Osteocyte (in vitro differentiated cells): ENCODE results near the gene SPATS1. TPM values are rescaled to one million over a fixed set of nuclear protein-coding genes. Genes with fewer than 3 reads are reported as not detected.

Experiments used
- DNase-seq: peaks from one replicate; pipeline ENCODE4 v3.0.0; 2021; ENCODE audit warnings: mixed read lengths; ENCODE audit not compliant: unreplicated experiment; ENCODE audit errors: extremely low spot score
- H3K27ac Mint-ChIP-seq: one replicate; pipeline ENCODE4 v1.8.0; 2021; ENCODE audit warnings: mild to moderate bottlenecking, mixed read lengths; ENCODE audit not compliant: unreplicated experiment
- H3K27me3 Mint-ChIP-seq: one replicate; pipeline ENCODE4 v1.8.0; 2021; ENCODE audit warnings: mixed read lengths; ENCODE audit not compliant: unreplicated experiment
- H3K36me3 Mint-ChIP-seq: one replicate; pipeline ENCODE4 v1.8.0; 2021; ENCODE audit warnings: mixed read lengths; ENCODE audit not compliant: unreplicated experiment
- H3K4me1 Mint-ChIP-seq: one replicate; pipeline ENCODE4 v1.8.0; 2021; ENCODE audit warnings: mixed read lengths; ENCODE audit not compliant: unreplicated experiment
- H3K4me3 Mint-ChIP-seq: one replicate; pipeline ENCODE4 v1.8.0; 2021; ENCODE audit warnings: mild to moderate bottlenecking, moderate library complexity, mixed read lengths; ENCODE audit not compliant: unreplicated experiment
- H3K9me3 Mint-ChIP-seq: one replicate; pipeline ENCODE4 v1.8.0; 2021; ENCODE audit warnings: mixed read lengths; ENCODE audit not compliant: unreplicated experiment
- CTCF ChIP-seq: fragments of 200-600 bp; sonication (generic); IDR thresholded peaks from 2 replicates; pipeline ENCODE4 v1.5.0; 2021; ENCODE audit warnings: antibody characterized with exemption, mild to moderate bottlenecking, moderate library complexity
- total RNA-seq: library from RNA; stranded (reverse); gene quantifications from 2 replicates; pipeline ENCODE4 v1.2.1, GENCODE V29; 2021

SPATS1 gene
- total RNA-seq, 1 donor from 2014 or later = not detected

- Mint-ChIP-seq H3K27ac (no peak overlapping the region), H3K4me3 (peak overlapping the region; percentile 53), H3K4me1 (peaks cover 7% of the 10 kb centered on the region), H3K36me3 (peaks cover 21% of the 10 kb centered on the region), H3K27me3 (peaks cover 49% of the 10 kb centered on the region), H3K9me3 (no peaks in the 10 kb centered on the region)
- TF ChIP-seq CTCF = no peak
- no peak for DNase-seq
Measured at GRCh38 chr6:44298055-44298803, 44.2 kb upstream of the SPATS1 start.

GRCh38 chr6:44298864-44299263 is 43.6 kb upstream of the SPATS1 start:
- Mint-ChIP-seq H3K4me1 (peaks cover 7% of the 10 kb centered on the region), H3K36me3 (peaks cover 28% of the 10 kb centered on the region), H3K27me3 (peaks cover 45% of the 10 kb centered on the region), H3K27ac (no peak overlapping the region), H3K4me3 (no peak overlapping the region), H3K9me3 (no peaks in the 10 kb centered on the region)
- no peak for TF ChIP-seq CTCF
- DNase-seq = no peak

GRCh38 chr6:44300292-44300823 is 42.1 kb upstream of the SPATS1 start:
- Mint-ChIP-seq H3K4me1 (peaks cover 7% of the 10 kb centered on the region), H3K27me3 (peaks cover 34% of the 10 kb centered on the region), H3K36me3 (peaks cover 31% of the 10 kb centered on the region), H3K27ac (no peak overlapping the region), H3K4me3 (no peak overlapping the region), H3K9me3 (no peaks in the 10 kb centered on the region)
- no peak for TF ChIP-seq CTCF
- DNase-seq = no peak

GRCh38 chr6:44301106-44301505 is 41.3 kb upstream of the SPATS1 start:
- Mint-ChIP-seq H3K36me3 (peaks cover 37% of the 10 kb centered on the region), H3K27me3 (peaks cover 29% of the 10 kb centered on the region), H3K4me3 (no peak overlapping the region), H3K9me3 (no peaks in the 10 kb centered on the region), H3K27ac (no peak overlapping the region), H3K4me1 (peaks cover 7% of the 10 kb centered on the region)
- DNase-seq = no peak
- no peak for TF ChIP-seq CTCF

- Mint-ChIP-seq H3K27ac (no peak overlapping the region), H3K36me3 (peaks cover 37% of the 10 kb centered on the region), H3K4me1 (peaks cover 7% of the 10 kb centered on the region), H3K9me3 (no peaks in the 10 kb centered on the region), H3K4me3 (no peak overlapping the region), H3K27me3 (peaks cover 20% of the 10 kb centered on the region)
- no peak for TF ChIP-seq CTCF
- DNase-seq = no peak
Measured at GRCh38 chr6:44301782-44302564, 40.5 kb upstream of the SPATS1 start.
